LNCAP (cell line): ENCODE data around the gene SCN3A.

Experiments
- TF ChIP-seq, protein P1 (sequence below): fragments of 450-650 bp; IDR thresholded peaks from 2 replicates; pipeline ENCODE4 v1.5.1; 2017; ENCODE audit warnings: mild to moderate bottlenecking

The SCN3A gene

DNA sequence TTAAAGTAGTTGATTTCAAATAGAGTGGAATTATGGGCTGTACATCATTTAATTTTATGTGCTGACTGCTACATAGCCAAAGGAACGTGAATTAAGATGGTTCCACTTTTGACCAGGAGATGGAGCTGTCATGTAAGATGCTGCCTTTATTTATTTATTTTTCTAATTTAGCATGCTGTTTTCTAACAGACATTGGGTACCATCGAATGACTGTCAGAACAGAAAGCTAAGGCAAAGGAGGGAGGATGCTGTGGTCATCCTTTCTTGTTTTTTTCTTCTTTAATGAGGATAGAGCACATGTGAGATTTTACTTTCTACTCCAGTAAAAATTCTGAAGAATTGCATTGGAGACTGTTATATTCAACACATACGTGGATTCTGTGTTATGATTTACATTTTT, 35.4 kb upstream of the SCN3A start, which contains the start of gene SCN2A:
SCN2A (plus strand) TSS at position 185 of the 400 bp plus-strand sequence. CDS start 56,410 bp downstream, outside the sequence.
- TF ChIP-seq, protein P1, sequence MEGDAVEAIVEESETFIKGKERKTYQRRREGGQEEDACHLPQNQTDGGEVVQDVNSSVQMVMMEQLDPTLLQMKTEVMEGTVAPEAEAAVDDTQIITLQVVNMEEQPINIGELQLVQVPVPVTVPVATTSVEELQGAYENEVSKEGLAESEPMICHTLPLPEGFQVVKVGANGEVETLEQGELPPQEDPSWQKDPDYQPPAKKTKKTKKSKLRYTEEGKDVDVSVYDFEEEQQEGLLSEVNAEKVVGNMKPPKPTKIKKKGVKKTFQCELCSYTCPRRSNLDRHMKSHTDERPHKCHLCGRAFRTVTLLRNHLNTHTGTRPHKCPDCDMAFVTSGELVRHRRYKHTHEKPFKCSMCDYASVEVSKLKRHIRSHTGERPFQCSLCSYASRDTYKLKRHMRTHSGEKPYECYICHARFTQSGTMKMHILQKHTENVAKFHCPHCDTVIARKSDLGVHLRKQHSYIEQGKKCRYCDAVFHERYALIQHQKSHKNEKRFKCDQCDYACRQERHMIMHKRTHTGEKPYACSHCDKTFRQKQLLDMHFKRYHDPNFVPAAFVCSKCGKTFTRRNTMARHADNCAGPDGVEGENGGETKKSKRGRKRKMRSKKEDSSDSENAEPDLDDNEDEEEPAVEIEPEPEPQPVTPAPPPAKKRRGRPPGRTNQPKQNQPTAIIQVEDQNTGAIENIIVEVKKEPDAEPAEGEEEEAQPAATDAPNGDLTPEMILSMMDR, result peak; percentile 67

DNA sequence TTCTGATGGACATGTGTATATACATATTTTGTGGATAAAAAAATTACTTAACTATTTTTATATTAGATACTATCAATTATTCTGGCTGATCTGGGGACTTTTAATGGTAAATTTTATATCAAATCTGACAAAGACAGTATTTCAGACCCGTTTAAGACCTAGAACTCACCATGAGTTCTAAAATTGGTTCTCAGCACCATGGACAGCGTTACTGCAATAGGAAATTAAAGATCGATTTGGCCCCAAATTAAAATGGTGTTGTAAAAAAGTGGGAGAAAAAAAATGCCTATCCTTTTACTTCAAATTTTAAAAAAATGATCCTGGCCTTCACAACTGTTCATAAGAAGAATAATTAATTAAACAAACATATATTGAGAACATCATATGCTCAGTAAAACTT, 34.4 kb upstream of the SCN3A start:
- TF ChIP-seq, protein P1, result no peak

DNA sequence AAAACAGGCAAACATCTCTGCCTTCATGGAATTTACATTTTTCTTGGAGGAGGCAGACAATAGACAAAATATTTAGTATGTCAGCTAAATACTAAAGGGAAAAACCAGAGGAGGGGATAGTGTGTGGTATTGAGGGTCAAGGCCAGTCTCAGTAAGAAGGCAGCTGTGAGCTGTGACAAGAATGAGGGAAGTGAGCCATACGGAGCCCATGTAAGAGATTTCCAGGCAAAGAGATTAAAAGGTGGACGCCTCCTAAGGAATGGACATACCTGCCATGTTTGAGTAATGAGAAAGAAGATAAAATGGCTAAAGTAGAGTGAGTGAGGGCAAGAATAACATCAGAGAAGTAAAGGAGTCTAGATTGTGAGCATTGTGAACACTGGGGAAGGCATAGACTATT, 33.2 kb upstream of the SCN3A start:
- TF ChIP-seq, protein P1, result no peak

DNA sequence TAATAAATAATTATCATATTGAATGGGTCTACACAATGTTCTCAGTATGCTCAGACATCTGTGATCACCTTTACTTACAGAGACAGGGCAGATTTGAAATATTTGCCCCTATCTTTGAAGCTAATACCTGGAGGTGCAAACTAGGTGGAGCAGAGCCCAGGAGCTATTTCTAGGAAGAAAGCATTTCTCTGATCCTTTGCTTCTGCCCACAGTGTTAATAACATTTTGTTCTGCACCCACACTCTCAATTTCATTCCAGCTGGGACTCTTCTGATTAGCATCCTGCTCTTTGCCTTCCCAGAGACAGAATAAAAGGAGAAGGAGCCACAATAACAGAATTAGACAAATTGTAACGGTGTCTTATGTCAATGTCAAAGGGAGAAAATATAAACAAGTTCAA, 23.7 kb upstream of the SCN3A start:
- TF ChIP-seq, protein P1, result no peak

DNA sequence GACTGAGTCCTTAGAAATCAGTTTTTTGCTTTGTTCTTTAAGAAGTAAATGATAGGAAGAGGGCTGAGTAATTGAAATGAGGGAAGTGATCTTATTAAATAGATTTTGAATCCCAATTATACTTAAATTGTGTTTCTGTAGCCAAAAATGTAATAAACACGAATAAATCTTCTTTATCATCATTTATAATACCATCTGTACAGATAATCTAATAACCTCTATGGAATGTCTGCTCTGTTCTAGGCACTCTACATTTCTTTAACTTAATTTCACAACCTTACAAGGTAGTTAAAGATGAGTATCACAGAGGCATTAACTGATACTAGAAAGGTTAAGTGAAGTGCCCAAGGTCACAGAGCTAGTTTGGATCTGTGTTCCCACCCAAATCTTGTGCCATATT, 21.1 kb upstream of the SCN3A start:
- TF ChIP-seq, protein P1, result no peak

DNA sequence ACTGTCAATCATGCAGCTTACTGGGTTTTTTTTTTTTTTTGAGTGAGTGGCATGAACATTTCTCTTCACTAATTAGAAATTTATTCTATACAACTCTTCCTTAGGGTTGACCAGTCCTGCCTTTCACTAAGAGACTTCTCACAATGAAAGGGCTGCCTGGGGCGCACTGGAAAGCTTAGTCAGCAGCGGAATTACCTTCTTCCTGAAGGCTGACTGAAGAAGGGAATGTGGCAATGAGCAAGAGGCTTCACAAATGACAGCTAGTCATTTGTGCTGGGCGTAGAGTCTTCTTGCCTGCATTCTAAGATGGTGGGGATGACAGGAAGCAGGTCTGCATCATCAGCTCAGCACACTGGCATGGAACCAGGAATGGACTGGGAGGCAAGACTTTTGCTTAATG, 15.6 kb upstream of the SCN3A start:
- TF ChIP-seq, protein P1, result no peak

DNA sequence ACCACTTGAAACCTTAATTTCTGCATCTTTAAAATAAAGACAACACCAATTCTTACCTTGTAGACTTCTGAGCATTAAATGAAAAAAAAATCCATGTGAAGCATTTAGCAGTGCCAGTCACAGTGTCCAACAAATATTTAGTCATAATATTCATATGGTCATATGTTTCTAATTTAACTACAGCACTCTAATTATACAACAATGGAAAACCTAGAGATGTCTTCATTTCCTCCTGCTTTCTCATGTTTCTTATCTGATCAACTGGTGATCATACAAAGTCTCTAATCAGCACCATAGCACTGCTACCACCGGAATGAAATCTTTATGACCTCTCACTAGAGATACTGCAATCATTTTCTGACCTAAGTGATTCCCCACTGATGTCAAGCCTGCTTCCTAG, 10.2 kb upstream of the SCN3A start:
- TF ChIP-seq, protein P1, result no peak

DNA sequence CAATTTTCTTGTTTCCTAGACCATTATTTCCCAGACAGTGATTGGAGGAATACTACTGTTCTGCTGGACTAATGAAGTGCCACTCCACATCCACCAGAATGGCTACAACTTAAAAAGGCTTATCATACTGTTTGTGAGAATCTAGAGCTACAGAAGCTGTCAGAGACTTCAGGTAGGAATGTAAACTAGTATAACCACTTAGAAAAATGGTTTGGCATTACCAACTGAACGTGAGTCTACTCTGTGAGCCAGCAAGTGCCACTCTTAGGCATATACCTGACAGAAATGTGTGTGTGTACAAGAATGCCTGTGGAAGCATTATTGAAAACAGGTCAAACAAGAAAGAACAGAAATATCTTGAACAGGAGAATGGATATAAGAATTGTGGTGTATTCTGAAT, 4.2 kb upstream of the SCN3A start:
- TF ChIP-seq, protein P1, result no peak
